H9 (cell line): Measurements from ENCODE around the gene TNRC6C. TPM values are rescaled to one million over a fixed set of nuclear protein-coding genes. Genes with fewer than 3 reads are reported as not detected.

Source experiments
- DNase-seq: peaks from one replicate; pipeline ENCODE4 v3.0.0-alpha.2; 2017
- H2AFZ ChIP-seq: one replicate; pipeline ENCODE4 v1.6.1; 2013; ENCODE audit warnings: mild to moderate bottlenecking, low read length, control low read depth, moderate library complexity
- H2AK5ac ChIP-seq: 2 replicates; pipeline ENCODE4 v1.6.1; 2013; ENCODE audit warnings: low read length, control low read depth, mixed read lengths; ENCODE audit not compliant: insufficient read length
- H2BK120ac ChIP-seq: one replicate; pipeline ENCODE4 v1.6.1; 2013; ENCODE audit warnings: low read depth, mild to moderate bottlenecking, low read length, control low read depth, inconsistent platforms; ENCODE audit not compliant: poor library complexity, severe bottlenecking
- H2BK12ac ChIP-seq: 2 replicates; pipeline ENCODE4 v1.6.1; 2013; ENCODE audit warnings: low read length, control low read depth, mixed read lengths, low read depth; ENCODE audit not compliant: insufficient read length
- H2BK15ac ChIP-seq: 2 replicates; pipeline ENCODE4 v1.6.1; 2013; ENCODE audit warnings: low read depth, low read length, control low read depth
- H2BK20ac ChIP-seq: one replicate; pipeline ENCODE4 v1.6.1; 2013; ENCODE audit warnings: low read depth, mild to moderate bottlenecking, low read length, control low read depth, inconsistent platforms; ENCODE audit not compliant: poor library complexity, severe bottlenecking
- H2BK5ac ChIP-seq: 2 replicates; pipeline ENCODE4 v1.6.1; 2013; ENCODE audit warnings: low read length, control low read depth, mixed read lengths; ENCODE audit not compliant: insufficient read length
- H3K14ac ChIP-seq: 2 replicates; pipeline ENCODE4 v1.6.1; 2013; ENCODE audit warnings: low read length, control low read depth; ENCODE audit not compliant: insufficient read depth
- H3K18ac ChIP-seq: 2 replicates; pipeline ENCODE4 v1.6.1; 2013; ENCODE audit warnings: low read depth, mild to moderate bottlenecking, mixed read lengths, low read length, control low read depth; ENCODE audit not compliant: insufficient read length
- H3K23ac ChIP-seq: 2 replicates; pipeline ENCODE4 v1.6.1; 2013; ENCODE audit warnings: low read length, control low read depth, mixed read lengths, low read depth; ENCODE audit not compliant: insufficient read length
- H3K23me2 ChIP-seq: 2 replicates; pipeline ENCODE4 v1.6.1; 2013; ENCODE audit warnings: low read depth, mild to moderate bottlenecking, mixed read lengths, low read length, control low read depth; ENCODE audit not compliant: insufficient read length, poor library complexity, severe bottlenecking
- H3K27ac ChIP-seq: 2 replicates; pipeline ENCODE4 v1.5.1; 2013; ENCODE audit warnings: low read length, control low read depth, mixed read lengths, low read depth; ENCODE audit not compliant: insufficient read length
- H3K27me3 ChIP-seq: 2 replicates; pipeline ENCODE4 v1.6.1; 2013; ENCODE audit warnings: low read length, control low read depth, inconsistent platforms; ENCODE audit not compliant: insufficient read depth
- H3K4ac ChIP-seq: 2 replicates; pipeline ENCODE4 v1.6.1; 2013; ENCODE audit warnings: low read depth, mild to moderate bottlenecking, control low read depth, inconsistent platforms, low read length, moderate library complexity
- H3K4me1 ChIP-seq: 2 replicates; pipeline ENCODE4 v1.6.1; 2013; ENCODE audit warnings: low read length, control low read depth, inconsistent platforms; ENCODE audit not compliant: insufficient read depth
- H3K4me2 ChIP-seq: 2 replicates; pipeline ENCODE4 v1.6.1; 2013; ENCODE audit warnings: low read length, control low read depth, mixed read lengths; ENCODE audit not compliant: insufficient read length, insufficient read depth
- H3K56ac ChIP-seq: 2 replicates; pipeline ENCODE4 v1.6.1; 2013; ENCODE audit warnings: low read depth, mild to moderate bottlenecking, mixed read lengths, low read length, control low read depth; ENCODE audit not compliant: insufficient read length
- H3K79me1 ChIP-seq: 2 replicates; pipeline ENCODE4 v1.6.1; 2013; ENCODE audit warnings: low read depth, mild to moderate bottlenecking, moderate library complexity, low read length, control low read depth, inconsistent platforms; ENCODE audit not compliant: insufficient read depth, poor library complexity, severe bottlenecking
- H3K79me2 ChIP-seq: 2 replicates; pipeline ENCODE4 v1.6.1; 2013; ENCODE audit warnings: low read length, control low read depth, inconsistent platforms; ENCODE audit not compliant: insufficient read depth
- H3K9ac ChIP-seq: 2 replicates; pipeline ENCODE4 v1.6.1; 2013; ENCODE audit warnings: low read length, control low read depth, mixed read lengths; ENCODE audit not compliant: insufficient read length; ENCODE audit errors: extremely low read depth
- H3K9me3 ChIP-seq: one replicate; pipeline ENCODE4 v1.6.1; 2013; ENCODE audit warnings: low read depth, low read length, inconsistent platforms; ENCODE audit not compliant: control insufficient read depth
- H3T11ph ChIP-seq: one replicate; pipeline ENCODE4 v1.6.1; 2013; ENCODE audit warnings: mild to moderate bottlenecking, low read length, control low read depth, inconsistent platforms
- H4K20me1 ChIP-seq: one replicate; pipeline ENCODE4 v1.6.1; 2013; ENCODE audit not compliant: control insufficient read depth, insufficient read length, insufficient read depth
- H4K5ac ChIP-seq: 2 replicates; pipeline ENCODE4 v1.6.1; 2013; ENCODE audit warnings: low read depth, mild to moderate bottlenecking, mixed read lengths, low read length, control low read depth; ENCODE audit not compliant: insufficient read length
- H4K8ac ChIP-seq: replicated peaks from 2 replicates; pipeline ENCODE4 v1.6.1; 2013; ENCODE audit warnings: low read length, control low read depth, mixed read lengths, low read depth; ENCODE audit not compliant: insufficient read length
- H4K91ac ChIP-seq: 2 replicates; pipeline ENCODE4 v1.6.1; 2013; ENCODE audit warnings: low read depth, mild to moderate bottlenecking, moderate library complexity, mixed read lengths, low read length, control low read depth; ENCODE audit not compliant: insufficient read length
- H3K27ac Mint-ChIP-seq, 3 experiments: 2 replicates in 2 of 3; 3 replicates in 1 of 3; pipeline ENCODE4 v1.8.0; 2020 to 2021; ENCODE audit warnings: mixed read lengths in 3 of 3, mild to moderate bottlenecking in 1 of 3, moderate library complexity in 1 of 3
- H3K27me3 Mint-ChIP-seq: 2 replicates; pipeline ENCODE4 v1.8.0; 2021; ENCODE audit warnings: low read depth, mild to moderate bottlenecking, moderate library complexity, mixed read lengths
- H3K36me3 Mint-ChIP-seq, 3 experiments: 2 replicates in 2 of 3; 3 replicates in 1 of 3; pipeline ENCODE4 v1.8.0; 2020 to 2021; ENCODE audit warnings: low read depth in 3 of 3, mixed read lengths in 3 of 3; ENCODE audit not compliant: insufficient read depth in 1 of 3
- H3K4me1 Mint-ChIP-seq, 2 experiments: 2 replicates each; pipeline ENCODE4 v1.8.0; 2020; ENCODE audit warnings: mixed read lengths in 2 of 2
- H3K4me3 Mint-ChIP-seq, 2 experiments: 2 replicates in 1 of 2; 3 replicates in 1 of 2; pipeline ENCODE4 v1.8.0; 2020 to 2021; ENCODE audit warnings: mild to moderate bottlenecking in 2 of 2, mixed read lengths in 2 of 2, moderate library complexity in 1 of 2
- H3K9me3 Mint-ChIP-seq, 2 experiments: 2 replicates in 1 of 2; 3 replicates in 1 of 2; pipeline ENCODE4 v1.8.0; 2020; ENCODE audit warnings: mild to moderate bottlenecking in 2 of 2, mixed read lengths in 2 of 2, moderate library complexity in 1 of 2
- CTCF ChIP-seq: fragments of 200-600 bp; sonication (generic); conservative IDR thresholded peaks from 3 replicates; pipeline ENCODE4 v1.8.0; 2021; ENCODE audit warnings: antibody characterized with exemption, mild to moderate bottlenecking
- WGBS: extraction: QIAGEN DNeasy Blood & Tissue Kit; methylation state at CpG from one replicate; pipeline ENCODE4 v1.1.7; 2013; ENCODE audit warnings: missing lambda C conversion rate, low lambda C conversion rate, mixed read lengths; ENCODE audit not compliant: insufficient read length; ENCODE audit errors: extremely low coverage; 5-methylcytosine and 5-hydroxymethylcytosine counted together
- total RNA-seq: library from RNA; stranded (reverse); gene quantifications from 2 replicates; pipeline ENCODE4 v1.2.1, GENCODE V29; 2021

Gene TNRC6C
- total RNA-seq, 1 experiment from 2014 or later, result 24.7 TPM

- no peaks in the 10 kb centered on the region for H4K20me1 ChIP-seq
- no CpG with 5 or more reads among the region's 3 CpGs for whole genome bisulfite sequencing
- H3K27ac ChIP-seq, result no peak overlapping the region
- H3K4me3 Mint-ChIP-seq, result peak overlapping the region; percentile 45 to 72
- no peak overlapping the region for H4K91ac ChIP-seq
- H2BK15ac ChIP-seq, result no peak overlapping the region
- no peaks in the 10 kb centered on the region for H3K4me1 ChIP-seq
- H3K23ac ChIP-seq, result no peak overlapping the region
- peak overlapping the region; percentile 31 for H3K4me2 ChIP-seq
- H3K23me2 ChIP-seq, result no peaks in the 10 kb centered on the region
- no peaks in the 10 kb centered on the region for H3K79me2 ChIP-seq
- H3K36me3 Mint-ChIP-seq, result peaks cover 0 to 5% (median 2%) of the 10 kb centered on the region in 3 experiments; a peak in 2 of 7 replicates
- DNase-seq, result peak; percentile 70
- H3K27me3 Mint-ChIP-seq, result peaks cover 35% of the 10 kb centered on the region
- no peak overlapping the region for H2BK20ac ChIP-seq
- H3K56ac ChIP-seq, result no peak overlapping the region
- H3K27ac Mint-ChIP-seq, result no peak overlapping the region
- H2BK12ac ChIP-seq, result no peak overlapping the region
- H3T11ph ChIP-seq, result no peak overlapping the region
- no peak overlapping the region for H3K14ac ChIP-seq
- no peak overlapping the region for H2AK5ac ChIP-seq
- no peak overlapping the region for H4K8ac ChIP-seq
- no peak for TF ChIP-seq CTCF
- H3K79me1 ChIP-seq, result no peaks in the 10 kb centered on the region
- H3K27me3 ChIP-seq, result no peaks in the 10 kb centered on the region; the same call in 1 of the 2 replicates
- no peaks in the 10 kb centered on the region; a peak in 1 of 5 replicates for H3K9me3 Mint-ChIP-seq
- H3K9ac ChIP-seq, result no peak overlapping the region
- peaks cover 20 to 22% of the 10 kb centered on the region in 2 experiments for H3K4me1 Mint-ChIP-seq
- H4K5ac ChIP-seq, result no peak overlapping the region
- no peak overlapping the region for H3K4ac ChIP-seq
- no peaks in the 10 kb centered on the region for H3K9me3 ChIP-seq
- H3K18ac ChIP-seq, result no peak overlapping the region
- H2BK5ac ChIP-seq, result no peak overlapping the region
- no peak overlapping the region for H2BK120ac ChIP-seq
- H2AFZ ChIP-seq, result peak overlapping the region; percentile 50
These were observed 9.8 kb upstream of the TNRC6C start for GRCh38 chr17:77948690-77949114.
